GM06990 (cell line): ENCODE measurements around the gene STRN3.
"Not testable (repeated sequence)": the region's sequence is repeated elsewhere in the genome, so short reads cannot be mapped to it uniquely, and the experiment has no call there.

ENCODE experiments used
- DNase-seq: peaks from one replicate; pipeline ENCODE4 v3.0.0-alpha.2; 2011; ENCODE audit not compliant: insufficient read length; ENCODE audit errors: extremely low read depth
- H3K27me3 ChIP-seq: replicated peaks from 2 replicates; pipeline ENCODE4 v1.6.0; 2011; ENCODE audit warnings: low read length; ENCODE audit not compliant: control insufficient read depth, insufficient read depth
- H3K36me3 ChIP-seq: 2 replicates; pipeline ENCODE4 v1.5.1; 2011; ENCODE audit warnings: low read length; ENCODE audit not compliant: control insufficient read depth, insufficient read depth
- H3K4me3 ChIP-seq: replicated peaks from 2 replicates; pipeline ENCODE4 v1.5.1; 2011; ENCODE audit warnings: low read depth, mild to moderate bottlenecking, control low read depth, low read length
- CTCF ChIP-seq: IDR thresholded peaks from 2 replicates; pipeline ENCODE4 v1.5.1; 2011; ENCODE audit warnings: low read length, control low read depth, mild to moderate bottlenecking, inconsistent platforms; ENCODE audit not compliant: insufficient read depth, poor library complexity, severe bottlenecking

STRN3 gene

GRCh38 chr14:30974628-30975027 lies 51.6 kb downstream of the STRN3 start:
- TF ChIP-seq CTCF: no peak
- no peak overlapping the region for H3K4me3 ChIP-seq
- no peaks in the 10 kb centered on the region; the same call in 1 of the 2 replicates for H3K36me3 ChIP-seq
- H3K27me3 ChIP-seq: no peaks in the 10 kb centered on the region
- DNase-seq: no peak

GRCh38 chr14:30972882-30973582 lies 53.1 kb downstream of the STRN3 start:
- TF ChIP-seq CTCF: no peak
- no peak for DNase-seq
- H3K36me3 ChIP-seq: no peaks in the 10 kb centered on the region; the same call in 1 of the 2 replicates
- H3K4me3 ChIP-seq: no peak overlapping the region
- no peaks in the 10 kb centered on the region for H3K27me3 ChIP-seq

GRCh38 chr14:30972036-30972732 lies 54.0 kb downstream of the STRN3 start:
- DNase-seq, H3K36me3 ChIP-seq, H3K27me3 ChIP-seq, H3K4me3 ChIP-seq: not testable (repeated sequence)

- Histone ChIP-seq H3K36me3 (peaks cover under 1% of the 10 kb centered on the region; the same call in 1 of the 2 replicates), H3K27me3 (no peaks in the 10 kb centered on the region), H3K4me3 (no peak overlapping the region)
- DNase-seq: no peak
- no peak for TF ChIP-seq CTCF
Measured at GRCh38 chr14:30971586-30971985, 54.6 kb downstream of the STRN3 start.

GRCh38 chr14:30969796-30970195 lies 56.4 kb downstream of the STRN3 start:
- not testable (repeated sequence) for H3K36me3 ChIP-seq, H3K27me3 ChIP-seq, DNase-seq, H3K4me3 ChIP-seq

DNA sequence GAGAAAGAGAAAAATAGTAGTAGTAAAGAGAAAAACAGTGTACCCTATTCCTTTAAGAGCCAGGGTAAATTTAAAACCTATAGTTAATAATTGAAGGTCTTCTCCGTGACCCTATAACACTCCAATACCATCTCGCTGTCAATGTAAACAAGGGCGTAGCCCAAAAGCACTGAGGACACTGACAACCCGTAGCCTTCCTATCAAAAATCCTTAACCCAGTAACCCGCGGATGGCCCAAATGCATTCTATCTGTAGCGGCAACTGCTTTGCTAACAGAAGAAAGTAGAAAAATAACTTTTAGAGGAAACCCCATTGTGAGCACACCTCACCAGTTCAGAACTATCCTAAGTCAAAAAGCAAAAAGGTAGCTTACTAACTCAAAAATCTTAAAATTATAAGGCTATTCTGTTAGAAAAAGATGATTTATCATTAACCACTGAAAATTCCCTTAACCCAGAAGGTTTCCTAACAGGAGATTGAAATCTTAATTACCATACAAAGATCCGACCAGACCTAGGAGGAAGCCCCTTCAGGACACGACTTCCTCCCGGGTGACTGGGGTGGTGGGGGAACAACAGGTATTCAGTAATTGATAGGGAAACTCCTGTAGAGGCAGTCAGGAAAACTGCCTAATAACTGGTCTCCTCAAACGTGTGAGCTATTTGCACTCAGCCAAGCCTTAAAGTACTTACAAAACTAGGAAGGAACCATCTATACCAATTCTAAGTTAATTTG lies 58.6 kb downstream of the STRN3 start:
- H3K27me3 ChIP-seq, H3K4me3 ChIP-seq, DNase-seq, H3K36me3 ChIP-seq: not testable (repeated sequence)
